Astrocyte of the hippocampus (primary cell): ENCODE data around the gene ALG14.
"Not testable (repeated sequence)": the region's sequence is repeated elsewhere in the genome, so short reads cannot be mapped to it uniquely, and the experiment has no call there.

Experiments
- DNase-seq: peaks from one replicate; pipeline ENCODE4 v3.0.0; 2011; ENCODE audit warnings: low read depth, low spot score

The ALG14 gene, protein sequence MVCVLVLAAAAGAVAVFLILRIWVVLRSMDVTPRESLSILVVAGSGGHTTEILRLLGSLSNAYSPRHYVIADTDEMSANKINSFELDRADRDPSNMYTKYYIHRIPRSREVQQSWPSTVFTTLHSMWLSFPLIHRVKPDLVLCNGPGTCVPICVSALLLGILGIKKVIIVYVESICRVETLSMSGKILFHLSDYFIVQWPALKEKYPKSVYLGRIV

DNA sequence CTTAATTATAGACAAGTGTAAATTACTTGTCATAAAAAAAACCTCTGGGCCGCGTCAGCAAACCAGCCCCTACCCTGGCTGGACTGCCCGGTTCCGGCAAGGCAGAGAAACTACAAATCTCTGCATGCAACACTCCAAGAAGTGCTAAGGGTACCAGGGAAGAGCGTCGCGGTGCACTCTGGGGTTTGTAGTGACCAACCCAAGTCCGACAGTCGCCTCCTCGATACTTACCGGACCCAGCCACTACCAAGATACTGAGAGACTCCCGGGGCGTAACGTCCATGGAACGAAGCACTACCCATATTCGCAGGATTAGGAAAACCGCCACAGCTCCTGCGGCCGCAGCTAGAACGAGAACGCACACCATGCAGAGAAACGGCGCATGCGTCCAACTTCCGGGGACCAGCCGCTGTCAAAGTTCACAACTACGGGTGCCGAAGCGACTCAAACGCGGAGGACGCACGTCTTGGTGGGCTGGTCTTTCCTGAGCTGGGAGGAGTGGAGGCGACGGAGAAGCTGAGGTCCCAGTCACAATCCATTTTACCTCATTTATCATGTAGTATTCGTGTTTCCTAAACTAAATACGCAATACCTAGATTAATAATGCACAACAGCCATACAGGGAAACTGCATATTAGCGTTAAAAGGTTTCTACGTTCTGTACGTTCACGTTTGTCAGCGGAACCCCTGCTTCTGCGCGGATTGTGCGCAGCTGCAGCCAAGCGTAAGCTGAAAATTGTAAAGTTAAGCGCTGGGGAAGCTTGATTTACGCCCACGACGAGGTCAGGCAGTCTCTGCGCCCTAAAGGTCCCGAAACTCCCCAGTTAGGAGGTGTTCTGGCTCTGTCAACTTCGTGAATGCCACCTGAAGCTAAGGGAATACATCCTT is at the start of gene ALG14:
TSS of gene ALG14 (minus strand) at position 420 of the 888 bp plus-strand sequence. CDS start at position 367, 53 bp downstream.
- DNase-seq = peak; percentile 98

DNA sequence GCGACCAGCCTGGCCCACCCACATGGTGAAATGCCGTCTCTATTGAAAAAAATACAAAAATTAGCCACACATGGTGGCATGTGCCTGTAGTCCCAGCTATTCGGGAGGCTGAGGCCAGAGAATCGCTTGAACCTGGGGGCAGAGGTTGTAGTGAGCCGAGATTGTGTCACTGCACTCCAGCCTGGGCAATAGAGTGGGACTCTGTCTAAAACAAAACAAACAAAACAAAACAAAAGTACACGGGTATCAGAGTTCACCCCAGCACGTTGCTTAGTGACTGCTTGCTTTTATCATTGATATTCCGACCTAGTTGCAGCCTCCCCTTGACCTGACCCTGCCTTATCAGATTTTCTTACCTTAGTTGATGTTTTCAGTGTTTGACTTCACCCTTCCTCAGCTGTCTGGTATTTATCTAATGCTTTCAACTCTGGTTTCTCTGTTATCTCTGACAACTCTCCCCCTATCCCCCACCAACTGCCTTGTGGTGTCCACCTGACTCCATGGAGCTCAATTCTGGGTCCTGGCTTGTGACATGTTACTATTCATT is 49.5 kb upstream of the ALG14 start:
- DNase-seq = no peak

DNA sequence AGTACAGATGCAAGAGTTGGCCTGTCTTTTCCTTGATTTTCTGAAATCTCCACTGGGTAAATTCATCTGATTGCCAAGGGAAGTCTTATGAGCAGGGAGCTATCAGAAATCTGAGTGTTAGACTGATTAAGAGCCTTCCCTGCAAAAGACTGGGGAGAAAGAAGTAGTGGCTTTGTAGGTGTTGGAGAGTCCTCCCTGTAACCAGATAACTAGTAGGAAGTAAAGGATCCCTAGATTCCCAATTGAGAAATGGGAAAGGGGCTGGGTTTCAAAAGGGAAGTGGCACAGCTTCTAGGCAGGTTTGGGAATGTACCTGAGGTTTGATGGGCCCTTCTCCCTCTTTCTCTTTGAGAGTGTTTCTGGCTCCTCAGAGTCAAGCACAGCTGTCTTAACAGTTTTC is 46.5 kb upstream of the ALG14 start:
- no peak for DNase-seq

DNA sequence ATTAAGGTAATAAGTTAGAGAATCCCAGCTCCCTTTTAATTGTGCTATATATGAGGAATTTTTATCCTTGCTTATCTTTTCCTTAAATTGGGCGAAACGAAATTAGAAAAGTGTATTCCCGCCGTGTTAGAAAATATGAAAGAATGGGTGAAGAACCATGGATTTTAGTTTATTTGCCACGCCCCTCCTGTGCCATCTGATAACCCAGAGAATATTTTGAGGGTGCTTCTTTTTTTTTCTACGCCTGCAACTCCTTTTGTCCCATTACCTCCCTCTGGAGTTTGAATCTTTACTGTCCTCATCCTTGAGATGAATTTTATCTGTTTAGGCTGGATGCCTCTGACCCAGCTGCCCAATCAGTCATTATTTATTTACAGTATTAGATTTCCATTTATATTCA is 46.0 kb upstream of the ALG14 start:
- DNase-seq = no peak

DNA sequence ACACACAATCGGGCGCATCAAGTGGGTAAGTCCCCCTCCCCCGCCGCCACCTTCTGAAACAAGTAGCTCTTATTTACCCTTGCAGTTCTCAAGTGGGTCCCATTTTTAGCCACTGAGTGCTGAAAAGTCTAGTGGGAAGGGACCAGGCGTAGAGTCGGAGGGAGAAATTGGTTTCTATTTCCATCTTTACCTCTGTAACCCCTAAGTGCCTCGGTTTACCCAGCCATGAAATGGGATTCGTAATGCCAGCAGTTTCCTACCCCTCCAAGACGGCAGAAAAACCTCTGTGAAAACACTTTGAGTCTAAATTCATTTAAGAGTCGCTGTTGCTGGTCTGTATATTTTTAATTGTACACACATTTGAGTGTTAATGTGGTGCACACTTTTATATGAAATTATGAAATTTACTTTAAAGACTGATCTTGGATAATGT is 45.3 kb upstream of the ALG14 start:
- no peak for DNase-seq

DNA sequence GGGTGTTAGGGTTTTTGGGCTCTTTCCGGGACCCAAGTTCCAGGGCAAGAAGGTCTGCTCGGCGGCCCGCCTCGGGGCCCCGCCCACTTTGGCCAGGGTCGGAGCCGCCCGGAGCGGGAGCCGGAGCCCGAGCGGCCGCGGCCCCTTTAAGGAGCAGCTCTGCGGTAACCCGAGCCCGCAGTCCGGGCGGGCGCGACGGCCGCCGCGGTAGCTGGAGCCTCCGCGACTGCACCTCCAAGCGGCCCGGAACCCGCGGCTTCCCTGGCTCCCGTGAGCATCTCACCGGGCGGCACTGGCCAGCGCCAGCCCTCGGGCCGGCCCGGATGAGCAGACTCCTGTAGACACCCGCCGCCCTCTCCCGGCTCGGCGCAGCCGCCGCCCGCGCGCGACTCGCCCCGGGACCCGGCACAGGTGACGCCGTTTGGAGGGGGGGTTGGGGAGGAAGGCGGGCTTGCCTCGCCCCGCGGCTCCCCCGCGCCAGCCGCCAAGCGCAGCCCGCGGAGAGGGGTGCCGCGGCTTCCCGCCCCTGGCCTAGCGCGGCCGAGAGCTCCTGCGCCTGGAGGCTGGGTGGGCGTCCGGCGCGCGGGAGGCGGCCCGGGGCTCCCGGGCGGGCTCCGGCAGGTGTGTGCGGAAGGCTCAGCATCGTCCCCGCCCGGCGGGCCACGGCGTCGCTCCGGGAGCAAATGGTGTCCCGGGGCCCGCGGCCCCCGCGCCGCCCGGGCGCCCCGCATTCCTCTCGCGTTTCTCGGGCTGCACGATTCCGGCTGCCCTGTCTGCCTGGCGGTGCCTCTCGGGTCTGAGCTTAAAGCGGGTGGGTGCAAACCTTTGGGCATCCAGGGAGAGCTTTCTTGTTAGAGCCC is 44.7 kb upstream of the ALG14 start, which contains the start of gene TLCD4:
TSS of gene TLCD4 (plus strand) at position 149 of the 860 bp plus-strand sequence. CDS start 26,547 bp downstream, outside the sequence.
- DNase-seq = peak; percentile 73

DNA sequence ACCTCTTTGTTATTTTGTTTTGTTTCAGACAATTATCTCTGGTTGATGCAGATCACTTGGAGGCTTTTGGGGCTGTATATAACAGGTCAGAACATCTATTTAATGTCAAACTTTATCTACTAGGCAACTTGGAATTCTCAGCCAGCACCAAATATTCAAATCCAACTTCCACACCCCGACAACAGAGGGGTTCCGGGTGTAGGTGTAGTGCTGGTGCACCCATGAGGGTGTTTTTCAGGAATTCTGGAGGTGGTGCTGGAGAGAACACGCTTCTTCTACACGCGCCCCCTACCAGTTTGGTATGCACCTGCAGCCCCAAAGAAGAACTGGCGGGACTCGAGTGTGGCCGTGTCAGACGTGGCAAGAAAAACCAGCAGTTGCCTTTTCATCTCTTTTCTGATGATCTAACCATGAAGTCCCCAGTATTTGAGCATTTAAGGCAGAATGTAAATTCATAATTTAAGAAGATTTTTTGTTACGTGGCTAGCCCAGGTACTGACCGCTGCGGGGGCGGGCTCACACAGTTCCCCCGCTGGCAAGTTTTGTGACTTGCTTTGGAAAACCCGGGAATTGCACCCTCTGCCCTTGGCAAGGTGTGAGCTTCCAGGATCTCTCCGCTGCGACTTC is 43.9 kb upstream of the ALG14 start:
- DNase-seq = peak; percentile 71

DNA sequence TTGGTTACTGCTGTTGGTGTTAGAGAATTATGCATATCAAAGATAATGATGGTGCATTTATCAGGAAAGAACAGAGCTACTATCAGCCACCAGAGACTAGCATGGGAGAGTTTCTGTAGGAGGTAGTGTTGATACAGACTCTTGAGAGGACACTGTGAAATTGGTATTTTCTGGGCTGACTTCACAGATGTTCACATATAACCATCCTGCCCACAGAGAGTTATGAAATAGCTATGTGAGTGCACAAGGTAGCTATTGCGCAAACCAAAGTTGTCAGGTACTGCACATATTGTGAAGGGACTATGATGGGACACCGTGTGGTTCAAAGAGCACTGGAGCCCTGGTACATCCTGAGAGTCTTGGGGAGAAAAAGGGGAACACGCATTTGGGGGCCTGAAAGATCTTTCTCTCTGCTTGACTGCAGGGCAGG is 43.0 kb upstream of the ALG14 start:
- no peak for DNase-seq

DNA sequence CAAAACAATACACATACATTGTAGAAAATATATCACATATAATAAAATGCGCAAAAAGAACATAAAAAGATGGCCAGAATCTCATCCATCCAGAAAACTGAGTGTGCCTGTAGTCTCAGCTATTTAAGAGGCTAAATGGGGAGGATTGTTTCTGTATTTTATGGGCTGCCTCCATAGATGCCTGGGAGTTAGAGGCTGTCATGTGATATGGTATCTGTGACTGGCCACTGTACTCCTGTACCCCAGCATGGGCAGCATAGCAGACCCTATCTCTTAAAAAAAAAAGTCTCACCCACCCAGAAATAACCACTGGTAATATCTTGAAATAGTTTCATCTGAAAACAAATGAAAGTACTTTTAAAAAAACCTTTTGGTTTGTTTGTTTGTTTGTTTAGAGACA is 40.9 kb upstream of the ALG14 start:
- DNase-seq = no peak

DNA sequence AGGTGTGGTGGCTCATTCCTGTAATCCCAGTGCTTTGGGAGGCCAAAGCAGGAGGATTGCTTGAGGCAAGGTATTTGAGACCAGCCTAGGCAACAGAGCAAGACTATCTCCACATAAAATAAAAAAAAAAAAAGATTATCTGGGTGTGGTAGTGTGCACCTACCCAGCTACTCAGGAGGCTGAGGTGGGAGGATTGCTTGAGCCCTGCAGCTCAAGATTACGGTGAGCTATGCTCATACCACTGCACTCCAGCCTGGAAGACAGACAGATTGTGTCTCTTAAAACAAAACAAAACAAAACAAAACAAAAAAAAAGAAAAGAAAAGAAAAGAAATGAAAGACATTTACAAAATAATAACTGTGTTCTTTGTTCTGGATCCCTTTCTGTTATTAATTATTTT is 38.3 kb upstream of the ALG14 start:
- DNase-seq = no peak

DNA sequence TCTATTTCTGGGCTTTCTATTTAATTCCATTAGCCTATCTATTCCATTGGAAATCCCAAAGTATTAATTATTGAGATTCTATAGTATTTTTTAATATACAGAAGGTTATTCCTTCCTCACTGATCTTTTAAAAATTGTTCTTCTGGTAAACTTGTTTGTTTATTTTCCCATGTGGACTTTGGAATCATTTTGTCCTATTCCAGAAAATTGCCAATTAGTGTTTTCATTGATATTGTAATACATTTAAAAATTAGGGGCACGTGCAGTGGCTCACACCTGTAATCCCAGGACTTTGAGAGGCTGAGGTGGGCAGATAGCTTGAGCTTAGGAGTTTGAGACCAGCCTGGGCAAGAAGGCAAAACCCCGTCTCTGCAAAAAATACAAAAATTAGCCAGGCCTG is 36.0 kb upstream of the ALG14 start:
- no peak for DNase-seq

DNA sequence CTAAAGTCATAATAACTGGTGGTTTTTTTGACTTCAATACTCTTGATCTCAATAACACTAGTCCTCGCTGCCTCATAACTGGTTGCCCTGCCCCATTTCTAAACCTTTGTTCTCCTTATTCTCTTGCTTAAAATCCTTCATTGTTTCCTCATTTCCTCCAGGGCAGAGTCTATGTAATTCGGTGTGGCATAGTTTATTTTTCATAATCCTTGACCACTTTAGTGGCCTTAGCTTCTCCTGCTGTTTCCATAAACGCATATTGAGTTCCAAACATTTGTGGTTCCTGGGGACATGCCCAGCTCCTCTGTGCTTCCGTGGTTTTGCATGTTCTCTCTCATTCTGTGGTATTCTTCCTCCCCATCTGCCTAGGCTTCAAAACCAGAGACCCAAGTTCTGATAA is 25.4 kb upstream of the ALG14 start:
- DNase-seq = peak; percentile 46

DNA sequence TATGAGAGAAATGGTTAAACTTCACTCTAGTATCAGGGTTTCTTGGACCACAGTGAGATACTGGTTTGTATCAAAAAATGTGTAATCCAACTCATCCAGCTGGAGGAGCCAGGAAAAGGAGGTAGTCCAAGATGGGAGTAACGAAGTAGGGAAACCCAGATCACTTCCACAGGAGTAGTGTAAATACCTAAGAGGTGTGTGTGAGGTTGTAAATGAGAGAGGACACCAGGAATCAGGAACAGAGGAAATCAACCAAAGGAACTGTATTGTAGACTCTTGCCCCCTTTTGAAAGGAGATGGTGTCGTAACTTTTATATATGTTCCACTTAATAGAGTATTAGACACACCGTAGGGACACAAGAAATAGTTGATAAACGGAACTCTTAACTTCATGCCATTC is 24.7 kb upstream of the ALG14 start:
- no peak for DNase-seq

DNA sequence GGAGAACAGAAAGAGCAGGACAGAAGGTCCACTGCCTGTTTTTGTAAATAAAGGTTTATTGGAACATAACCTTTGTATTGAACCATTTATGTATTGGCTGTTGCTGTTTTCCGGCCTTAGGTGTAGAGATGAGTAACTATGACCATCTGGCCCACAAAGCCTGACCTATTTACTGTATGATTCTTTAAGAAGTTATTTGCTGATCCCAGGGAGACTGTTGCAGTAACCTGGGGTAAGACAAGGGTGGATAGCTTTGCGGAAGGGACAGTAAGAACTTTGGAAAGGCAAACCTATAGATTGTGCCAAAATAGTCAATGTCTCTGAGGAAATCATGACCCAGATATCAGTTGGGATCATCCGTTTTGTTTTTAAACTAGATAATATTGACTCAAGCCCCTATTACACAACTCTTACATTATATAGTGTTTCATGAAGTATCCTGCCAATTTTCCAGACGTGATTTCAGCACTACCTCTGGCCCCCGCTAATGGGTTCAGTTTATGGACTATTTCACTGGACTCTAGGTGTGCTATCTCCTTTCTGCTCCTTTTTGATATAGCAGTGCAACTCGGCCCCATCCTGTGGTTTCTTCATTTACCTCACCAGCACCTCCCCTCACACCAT is 23.6 kb upstream of the ALG14 start:
- no peak for DNase-seq

DNA sequence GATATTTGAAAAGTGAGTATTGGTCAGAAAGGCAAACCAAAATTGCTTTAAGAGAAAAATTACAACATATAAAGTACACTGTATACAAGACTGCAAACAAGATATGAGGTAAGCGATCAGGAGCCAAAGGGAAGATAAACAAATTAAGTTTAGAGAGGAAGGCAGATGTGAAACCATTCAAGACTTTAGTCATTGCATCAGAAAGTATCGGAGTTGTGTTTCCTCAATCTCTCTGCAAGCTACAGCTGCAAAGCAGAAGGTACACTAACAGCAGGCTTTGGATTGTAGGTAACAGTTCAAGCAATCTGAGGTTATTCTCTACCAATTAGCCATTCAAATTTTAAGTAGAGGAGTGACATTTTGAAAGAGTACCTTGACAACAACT is 23.1 kb upstream of the ALG14 start:
- no peak for DNase-seq

DNA sequence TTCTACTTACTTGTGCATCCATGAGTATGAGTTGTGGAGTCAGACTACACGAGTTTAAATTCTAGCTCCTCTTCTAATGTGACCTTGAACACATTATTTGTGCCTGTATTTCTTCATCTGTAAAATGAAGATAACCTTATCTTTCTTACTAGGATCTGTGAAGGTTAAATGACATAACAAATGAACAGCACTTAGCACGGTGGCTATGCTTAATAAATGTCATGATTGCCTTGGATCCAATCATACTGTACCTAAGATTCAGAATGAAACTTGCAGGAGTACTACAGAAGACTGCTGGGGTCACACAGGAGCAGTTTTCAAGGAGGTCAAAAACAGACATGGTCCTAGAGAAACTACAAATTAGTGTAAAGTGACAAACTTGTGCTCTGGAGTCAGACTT is 22.2 kb upstream of the ALG14 start:
- DNase-seq = no peak

DNA sequence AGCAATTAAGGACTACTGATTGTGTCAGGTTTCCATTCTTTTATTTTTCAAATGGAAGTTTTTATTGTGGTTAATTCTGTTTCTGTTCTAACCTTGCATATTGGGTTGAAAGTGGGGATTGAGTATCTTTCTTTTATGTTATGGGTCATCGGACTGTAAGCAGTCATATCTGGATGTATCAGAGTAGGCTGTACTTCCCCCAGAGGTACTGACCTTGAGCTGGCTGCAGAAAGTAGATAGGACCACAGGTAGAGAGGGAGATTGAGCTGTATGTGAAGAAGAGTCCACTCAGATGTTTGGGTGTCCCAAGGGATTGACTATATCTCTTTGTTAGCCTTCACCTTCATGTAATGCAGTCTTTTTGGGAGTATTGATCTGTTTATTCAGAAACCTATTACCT is 20.5 kb upstream of the ALG14 start:
- DNase-seq = no peak

DNA sequence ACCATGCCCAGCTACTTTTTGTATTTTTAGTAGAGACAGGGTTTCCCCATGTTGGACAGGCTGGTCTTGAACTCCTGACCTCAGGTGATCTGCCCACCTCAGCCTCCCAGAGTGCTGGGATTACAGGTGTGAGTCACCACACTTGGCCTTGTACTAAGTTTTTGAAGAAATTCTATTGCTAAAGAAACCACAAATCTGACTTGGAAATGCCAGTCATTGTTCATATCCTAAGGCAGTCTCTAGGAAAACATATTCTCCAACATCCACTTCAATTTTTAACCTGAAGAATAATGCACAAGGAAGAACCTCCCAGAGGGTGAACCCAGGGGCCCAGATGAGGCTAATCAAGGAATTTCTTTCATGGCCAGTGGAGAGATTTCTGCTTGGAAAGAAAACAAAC is 20.1 kb upstream of the ALG14 start:
- peak; percentile 59 for DNase-seq

DNA sequence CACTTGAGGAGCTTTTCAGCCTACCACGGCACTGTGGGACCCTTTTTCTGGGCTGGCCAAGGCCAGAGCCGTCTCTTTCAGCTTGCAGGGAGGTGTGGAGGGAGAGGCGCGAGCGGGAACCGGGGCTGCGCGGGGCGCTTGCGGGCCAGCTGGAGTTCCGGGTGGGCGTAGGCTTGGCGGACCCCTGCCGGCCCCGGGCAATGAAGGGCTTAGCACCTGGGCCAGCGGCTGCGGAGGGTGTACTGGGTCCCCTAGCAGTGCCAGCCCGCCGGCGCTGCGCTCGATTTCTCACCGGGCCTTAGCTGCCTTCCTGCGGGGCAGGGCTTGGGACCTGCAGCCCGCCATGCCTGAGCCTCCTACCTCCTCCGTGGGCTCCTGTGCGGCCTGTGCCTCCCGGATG is 18.5 kb upstream of the ALG14 start:
- not testable (repeated sequence) for DNase-seq

DNA sequence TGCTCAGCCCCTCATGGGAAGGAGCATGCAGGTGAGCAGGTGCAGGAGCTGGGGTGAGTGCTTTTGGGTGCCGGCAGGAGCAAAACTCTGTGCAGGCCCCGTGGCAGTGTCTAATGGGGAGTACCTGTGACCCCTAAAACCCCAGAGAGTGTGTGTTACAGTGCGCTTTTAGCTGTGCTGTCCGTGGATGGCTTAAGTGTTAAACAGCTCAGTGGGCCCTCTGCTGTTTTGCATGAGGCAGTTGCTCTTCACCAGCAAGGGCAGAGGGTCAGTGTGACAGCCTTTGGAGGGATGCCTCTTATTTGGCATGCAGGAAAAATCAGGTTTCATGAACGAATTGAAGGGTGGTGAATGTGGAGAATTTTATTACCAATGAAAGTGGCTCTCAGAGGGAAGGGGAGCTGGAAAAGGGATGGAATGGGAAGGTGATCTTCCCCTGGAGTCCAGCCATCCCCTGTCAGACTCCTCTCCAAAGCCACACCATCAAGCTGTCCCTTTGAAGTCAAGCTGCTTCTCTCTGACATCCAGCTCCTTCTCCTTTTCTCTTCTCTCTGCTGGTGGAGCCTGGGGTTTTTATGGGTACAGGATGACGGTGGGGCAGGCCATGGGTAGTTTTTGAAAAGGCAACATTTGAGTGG is 17.0 kb upstream of the ALG14 start:
- DNase-seq = no peak
